Esophagus squamous epithelium (tissue), 5 donors: ENCODE data around the gene NTMT1. TPM values are rescaled to one million over a fixed set of nuclear protein-coding genes. Genes with fewer than 3 reads are reported as not detected.
"Not testable (repeated sequence)": the region's sequence is repeated elsewhere in the genome, so short reads cannot be mapped to it uniquely, and the experiment has no call there.

Source experiments
- DNase-seq: peaks from one replicate; lab custom pipeline; 2025; lab: John Stamatoyannopoulos, UW
- H3K27ac ChIP-seq, 4 donors: fragments of 200-600 bp; sonication (generic); one replicate each; pipeline ENCODE4 v1.5.1; 2016 to 2019; ENCODE audit warnings: mild to moderate bottlenecking in 1 of 4
- H3K27me3 ChIP-seq, 4 donors: fragments of 200-600 bp; sonication (generic); 1 replicate in 3 of 4; 2 replicates in 1 of 4; pipeline versions ENCODE4 v1.5.1 to v1.6.0; 2017 to 2021; ENCODE audit warnings: antibody characterized with exemption in 1 of 4
- H3K36me3 ChIP-seq, 3 donors: fragments of 200-600 bp; sonication (generic); one replicate each; pipeline ENCODE4 v1.5.1; 2016 to 2019
- H3K4me1 ChIP-seq, 3 donors: fragments of 200-600 bp; sonication (generic); one replicate each; pipeline ENCODE4 v1.5.1; 2017 to 2019
- H3K4me3 ChIP-seq, 4 donors: fragments of 200-600 bp; sonication (generic); 1 replicate in 3 of 4; 2 replicates in 1 of 4; pipeline ENCODE4 v1.5.1; 2016 to 2019; ENCODE audit warnings: mild to moderate bottlenecking in 2 of 4, moderate library complexity in 1 of 4
- H3K9me3 ChIP-seq, 3 donors: fragments of 200-600 bp; sonication (generic); one replicate each; pipeline ENCODE4 v1.5.1; 2016 to 2019
- CTCF ChIP-seq, 6 experiments: fragments of 450-650 bp in 4 of 6; fragments of 200-600 bp in 2 of 6; sonication (generic) in 2 of 6; IDR thresholded peaks; one replicate each; pipeline ENCODE4 v1.5.1; 2016 to 2019; ENCODE audit warnings: antibody characterized with exemption in 6 of 6, mild to moderate bottlenecking in 4 of 6, moderate library complexity in 4 of 6
- POLR2A ChIP-seq, 4 donors: fragments of 450-650 bp; IDR thresholded peaks; one replicate each; pipeline ENCODE4 v1.6.1; 2017; ENCODE audit warnings: antibody characterized with exemption in 4 of 4, mild to moderate bottlenecking in 4 of 4, moderate library complexity in 3 of 4
- WGBS, 2 donors: methylation state at CpG; one replicate each; pipeline ENCODE4 v1.1.5; 2018; 5-methylcytosine and 5-hydroxymethylcytosine counted together
- intact Hi-C: fragments of 100-400 bp; cut with DNase I; formaldehyde crosslinking; loops from one replicate; pipeline ENCODE4 v1.15.0; 2022
- total RNA-seq, 4 donors: library from RNA; depleted of rRNA; stranded (reverse); fragments of >200 nt; gene quantifications; one replicate each; pipeline ENCODE4 v1.1.0, GENCODE V29; 2016
- donor health status: DM: yes; HTN: yes; CAD: no.

NTMT1 gene
- total RNA-seq, 4 donors from 2014 or later = 14.0 to 17.6 (median 16.0) TPM

- H3K9me3 ChIP-seq = no peaks in the 10 kb centered on the region
- H3K36me3 ChIP-seq = no peaks in the 10 kb centered on the region
- no peak for DNase-seq
- no peak for TF ChIP-seq POLR2A (IDR thresholded peaks at IDR 0.05)
- H3K4me3 ChIP-seq = no peak overlapping the region
- 88 to 100% methylated on average over 1 of the region's 1 CpG for WGBS, 2 donors
- H3K4me1 ChIP-seq = peaks cover 0 to 10% (median 9%) of the 10 kb centered on the region in 3 donors
- H3K27ac ChIP-seq = peak overlapping the region in 1 of 4 donors; percentile 22
- no peaks in the 10 kb centered on the region for H3K27me3 ChIP-seq
- intact Hi-C loops = no loop called here
Observed at GRCh38 chr9:129586245-129586644, 39.7 kb upstream of the NTMT1 start.

GRCh38 chr9:129586685-129587084 lies 39.3 kb upstream of the NTMT1 start:
- WGBS, 2 donors = 84% methylated on average over 7 of the region's 8 CpGs; no CpG with 5 or more reads in 1 of the 2 donors
- Histone ChIP-seq H3K4me3 (no peak overlapping the region), H3K36me3 (no peaks in the 10 kb centered on the region), H3K9me3 (no peaks in the 10 kb centered on the region), H3K4me1 (peaks cover 0 to 10% (median 9%) of the 10 kb centered on the region in 3 donors), H3K27ac (peak overlapping the region in 1 of 4 donors; percentile 22), H3K27me3 (no peaks in the 10 kb centered on the region)
- no peak for TF ChIP-seq POLR2A (IDR thresholded peaks at IDR 0.05)
- TF ChIP-seq CTCF (IDR thresholded peaks at IDR 0.05) = no peak
- no peak for DNase-seq
- intact Hi-C loops = no loop called here

- no peak overlapping the region for H3K4me3 ChIP-seq
- peaks cover 0 to 10% (median 9%) of the 10 kb centered on the region in 3 donors for H3K4me1 ChIP-seq
- no peaks in the 10 kb centered on the region for H3K36me3 ChIP-seq
- H3K27ac ChIP-seq = peak overlapping the region in 1 of 4 donors; percentile 5
- WGBS, 2 donors = 77 to 86% methylated on average over 18 to 23 of the region's 23 CpGs
- TF ChIP-seq POLR2A (IDR thresholded peaks at IDR 0.05) = no peak
- no peak for TF ChIP-seq CTCF (IDR thresholded peaks at IDR 0.05)
- no peaks in the 10 kb centered on the region for H3K9me3 ChIP-seq
- H3K27me3 ChIP-seq = no peaks in the 10 kb centered on the region
- no peak for DNase-seq
- intact Hi-C loops = no loop called here
Observed at GRCh38 chr9:129587487-129588262, 38.3 kb upstream of the NTMT1 start.

GRCh38 chr9:129590466-129590865 lies 35.5 kb upstream of the NTMT1 start:
- Histone ChIP-seq H3K4me1 (peaks cover 4 to 7% (median 6%) of the 10 kb centered on the region in 3 donors), H3K4me3 (no peak overlapping the region), H3K27ac (no peak overlapping the region), H3K36me3 (no peaks in the 10 kb centered on the region), H3K27me3 (no peaks in the 10 kb centered on the region), H3K9me3 (no peaks in the 10 kb centered on the region)
- WGBS, 2 donors = 63 to 83% methylated on average over 1 to 6 of the region's 6 CpGs
- intact Hi-C loops = no loop called here
- no peak for DNase-seq
- TF ChIP-seq POLR2A (IDR thresholded peaks at IDR 0.05) (no peak), CTCF (IDR thresholded peaks at IDR 0.05) (no peak)

- Histone ChIP-seq H3K4me3 (no peak overlapping the region), H3K4me1 (peaks cover 4 to 18% (median 13%) of the 10 kb centered on the region in 3 donors), H3K27ac (no peak overlapping the region), H3K27me3 (peaks cover 0 to 1% (median 0%) of the 10 kb centered on the region in 4 donors), H3K36me3 (no peaks in the 10 kb centered on the region), H3K9me3 (no peaks in the 10 kb centered on the region)
- TF ChIP-seq CTCF (IDR thresholded peaks at IDR 0.05) (no peak), POLR2A (IDR thresholded peaks at IDR 0.05) (no peak)
- intact Hi-C loops = no loop called here
- no peak for DNase-seq
- 85 to 90% methylated on average over 5 of the region's 5 CpGs for WGBS, 2 donors
Observed at GRCh38 chr9:129591916-129592315, 34.0 kb upstream of the NTMT1 start.

GRCh38 chr9:129592790-129593189 lies 33.2 kb upstream of the NTMT1 start:
- DNase-seq, H3K4me3 ChIP-seq, H3K36me3 ChIP-seq, H3K9me3 ChIP-seq, H3K27ac ChIP-seq, intact Hi-C loops: not testable (repeated sequence)
- peaks cover 8 to 27% (median 21%) of the 10 kb centered on the region in 3 donors for H3K4me1 ChIP-seq
- H3K27me3 ChIP-seq = peaks cover 0 to 10% (median 0%) of the 10 kb centered on the region in 4 donors
- 79 to 82% methylated on average over 5 to 10 of the region's 10 CpGs for WGBS, 2 donors
